HG03196 (cell line): Measurements from ENCODE around the gene ALDH1L2.
A peak's percentile ranks its signal among the peaks of the same experiment; 100 is the strongest.

Experiments used
- ATAC-seq: cut with Tn5 transposase; IDR thresholded peaks from one replicate; pipeline ENCODE4 v1.9.1; 2021; ENCODE audit not compliant: unreplicated experiment

ALDH1L2 gene

DNA sequence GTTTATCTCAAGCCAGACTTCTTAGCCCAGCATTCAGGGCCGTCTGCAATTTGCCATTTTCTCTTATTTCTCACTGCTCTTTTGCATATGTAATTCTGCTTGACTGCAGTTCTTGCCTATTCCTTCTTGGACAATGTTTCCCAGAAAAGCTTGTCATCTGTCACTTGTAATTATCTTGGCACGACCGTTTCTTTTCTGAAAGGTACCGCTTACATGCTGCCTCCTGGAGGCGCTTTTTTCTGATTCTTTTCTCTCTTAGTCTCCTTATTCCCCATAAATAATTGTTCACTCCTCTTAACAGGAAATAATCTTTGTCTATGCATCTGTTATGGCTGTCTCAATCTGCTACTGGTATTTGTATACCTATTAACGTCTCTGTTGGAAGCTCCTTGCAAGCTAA lies 1.2 kb upstream of the ALDH1L2 start:
- ATAC-seq: no peak

DNA sequence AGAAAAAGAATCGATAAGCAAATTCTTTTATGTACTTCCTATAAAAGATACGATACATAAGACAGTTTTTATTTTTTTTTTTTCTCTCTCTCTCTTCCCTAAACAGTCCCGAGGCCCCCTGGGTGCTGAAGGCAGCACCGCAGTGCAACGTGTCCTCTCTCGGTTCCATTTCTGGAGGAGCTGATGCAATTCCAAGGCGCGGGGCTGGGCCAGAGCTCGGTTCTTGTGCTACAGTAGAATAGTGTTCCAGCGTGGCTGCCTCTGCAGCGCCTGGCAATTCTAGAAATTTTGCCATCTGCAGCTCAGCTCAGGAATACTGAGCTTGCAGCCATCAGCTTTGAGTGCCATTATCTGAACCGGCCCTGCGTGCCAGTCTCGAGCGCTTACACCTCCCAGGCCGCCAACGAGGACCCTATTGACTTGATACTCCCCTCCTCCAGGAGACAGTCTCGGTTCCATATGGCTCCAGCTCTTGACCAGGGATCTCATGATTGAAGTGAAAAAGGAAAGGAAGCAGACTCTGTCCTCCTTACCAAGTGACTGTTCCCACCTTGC lies 630 bp downstream of the ALDH1L2 start:
- no peak for ATAC-seq

DNA sequence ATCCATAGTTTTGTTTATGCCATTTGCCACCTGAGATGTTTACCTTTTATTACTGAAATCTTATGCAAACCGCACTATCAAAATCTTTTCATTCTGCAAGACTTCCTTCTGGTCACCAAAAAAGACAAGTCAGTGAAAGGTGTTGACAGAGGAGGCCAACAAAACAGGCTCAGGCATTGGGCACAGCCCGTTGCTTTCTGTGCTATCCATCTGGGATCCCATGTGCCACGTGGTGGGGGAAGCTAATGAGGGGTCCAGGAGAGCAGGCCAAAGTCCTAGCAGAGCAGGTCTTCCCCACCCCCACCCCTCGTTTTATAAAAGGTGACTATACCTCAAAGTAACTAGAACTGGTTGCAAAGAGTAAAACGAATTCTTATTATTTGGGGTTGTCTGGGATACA lies 1.2 kb downstream of the ALDH1L2 start:
- no peak for ATAC-seq

DNA sequence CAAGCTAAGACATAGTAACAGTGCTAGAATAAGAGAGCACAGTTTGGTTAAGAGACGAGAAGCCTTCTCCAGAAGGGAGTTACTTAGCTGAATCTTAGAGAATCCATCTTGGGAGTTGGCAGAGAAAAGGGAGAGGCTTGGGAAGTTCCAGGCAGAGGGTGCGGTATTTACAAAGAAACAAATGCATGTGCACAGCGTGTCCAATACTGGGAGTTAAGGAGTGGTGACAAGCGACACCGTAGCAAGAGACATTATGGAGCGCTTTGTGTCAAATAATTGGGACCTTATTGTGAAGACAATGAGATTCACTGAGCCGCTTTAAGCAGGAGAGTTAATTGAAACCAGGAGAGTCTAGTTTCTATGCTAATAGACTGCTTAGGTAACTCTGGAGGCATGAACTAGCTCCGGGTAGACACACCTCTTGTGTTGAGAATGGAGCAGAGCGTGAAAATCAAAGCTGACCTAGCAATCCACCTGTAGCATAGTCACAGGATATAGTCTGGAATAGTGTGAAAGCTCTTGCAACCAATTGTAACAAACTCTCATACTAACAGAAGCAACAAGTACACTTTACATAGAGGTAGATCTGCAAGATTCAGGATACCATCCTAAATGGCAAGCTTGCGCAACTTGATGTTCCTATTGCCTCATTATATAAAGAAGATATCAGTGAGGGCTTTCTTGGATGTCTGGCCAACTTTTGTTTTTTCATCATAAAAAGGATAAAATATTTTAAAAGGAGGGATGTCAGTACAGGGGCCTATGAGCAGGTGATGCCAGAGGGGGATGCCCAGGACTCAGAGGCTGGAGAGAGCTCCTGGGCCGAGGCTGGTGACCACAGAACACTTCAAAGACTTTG lies 5.3 kb downstream of the ALDH1L2 start:
- ATAC-seq: no peak

DNA sequence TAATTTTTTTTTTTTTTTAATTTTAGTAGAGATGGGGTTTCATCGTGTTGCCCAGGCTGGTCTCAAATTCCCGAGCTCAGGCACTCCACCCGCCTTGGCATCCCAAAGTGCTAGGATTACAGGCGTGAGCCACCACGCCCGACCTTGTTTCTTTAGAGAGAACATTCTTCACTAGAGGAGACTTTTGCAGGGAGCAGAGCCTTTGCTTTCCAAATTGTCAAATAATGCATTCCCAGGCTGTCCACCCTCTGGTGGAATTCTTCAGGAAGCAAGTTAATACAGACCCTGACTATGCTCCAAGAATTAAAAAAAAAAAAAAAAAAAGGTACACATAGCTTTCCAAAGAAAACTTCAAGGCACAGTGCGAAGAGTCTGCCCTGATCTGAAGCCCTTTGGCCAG lies 6.8 kb downstream of the ALDH1L2 start:
- no peak for ATAC-seq

DNA sequence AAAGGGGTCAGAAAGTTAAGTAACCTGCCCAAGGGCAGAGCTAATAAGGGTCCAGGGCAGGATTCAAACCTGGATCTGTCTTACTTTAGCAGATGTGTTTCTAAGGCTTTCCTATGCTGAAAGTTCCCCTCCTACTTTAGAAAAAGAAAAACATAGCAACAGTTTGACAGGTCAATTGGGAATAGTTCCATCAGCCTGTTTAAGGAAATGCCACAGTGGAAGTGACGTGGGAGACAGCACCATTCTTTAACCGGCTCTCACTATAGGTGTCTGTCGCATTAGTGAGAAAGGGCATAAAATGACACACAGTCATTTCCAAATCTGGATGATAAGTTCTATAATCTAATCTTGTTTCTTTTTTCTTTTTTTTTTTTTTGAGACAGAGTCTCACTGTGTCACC lies 7.3 kb downstream of the ALDH1L2 start:
- ATAC-seq: no peak

DNA sequence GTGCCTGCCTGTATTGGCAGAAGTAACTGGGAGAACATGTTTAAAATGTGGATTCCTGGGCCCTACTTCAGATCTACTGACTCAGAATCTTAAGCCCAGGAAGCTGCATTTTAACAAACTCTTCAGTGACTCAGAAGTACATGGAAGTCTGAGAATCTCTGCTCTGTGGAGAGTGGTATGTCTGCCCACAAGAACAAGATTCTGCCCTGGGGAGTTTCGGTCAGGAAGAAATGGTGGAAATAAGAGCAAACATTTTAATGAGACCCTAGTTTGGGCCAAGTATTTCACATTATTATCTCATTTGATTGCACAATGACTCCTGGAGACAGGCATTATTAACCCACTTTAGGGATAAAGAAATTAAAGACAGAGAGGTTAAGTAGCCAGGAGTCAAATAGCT lies 8.2 kb downstream of the ALDH1L2 start:
- ATAC-seq: no peak

DNA sequence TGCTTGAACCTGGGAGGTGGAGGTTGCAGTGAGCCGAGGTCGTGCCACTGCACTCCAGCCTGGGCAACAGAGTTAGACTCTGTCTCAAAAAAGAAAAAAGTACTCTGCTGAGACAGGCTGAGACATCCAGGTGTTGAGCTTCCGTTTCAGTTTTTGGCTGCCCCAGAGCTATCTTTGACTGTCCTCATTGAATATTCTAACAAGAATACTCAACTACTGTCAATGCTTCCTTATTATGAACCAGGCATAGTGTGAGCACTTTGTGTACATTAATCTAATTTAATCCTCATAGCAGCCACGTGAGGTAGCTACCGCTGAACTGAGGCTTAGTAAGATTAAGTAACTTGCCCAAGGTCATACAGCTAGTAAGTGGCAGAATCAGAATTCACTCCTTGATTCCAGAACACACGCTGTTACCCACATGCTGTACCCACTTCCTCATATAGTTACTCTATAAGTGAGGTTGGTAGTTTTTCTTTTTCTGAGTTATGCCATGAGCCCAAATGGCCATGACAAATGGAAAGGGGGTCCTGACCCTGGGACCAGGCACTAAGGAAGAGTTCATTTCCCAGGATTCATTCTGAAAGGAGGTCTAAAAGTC lies 11.3 kb downstream of the ALDH1L2 start:
- no peak for ATAC-seq

DNA sequence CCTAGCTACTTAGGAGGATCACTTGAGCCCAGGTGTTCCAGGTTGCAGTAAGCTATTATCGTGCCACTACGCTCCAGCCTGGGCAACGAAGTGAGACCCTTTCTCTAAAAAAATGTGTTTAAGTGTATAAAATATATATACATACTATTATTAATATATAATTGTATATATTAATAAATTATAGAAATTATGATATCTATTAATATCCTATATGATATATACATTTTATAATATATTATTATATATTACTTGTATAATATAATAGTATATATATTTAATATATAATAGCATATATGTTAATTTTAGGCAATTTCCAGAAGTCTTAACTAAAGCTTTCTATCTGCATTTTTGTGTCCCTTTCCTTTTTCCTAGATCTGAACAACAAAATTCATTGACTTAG lies 12.3 kb downstream of the ALDH1L2 start:
- no peak for ATAC-seq

DNA sequence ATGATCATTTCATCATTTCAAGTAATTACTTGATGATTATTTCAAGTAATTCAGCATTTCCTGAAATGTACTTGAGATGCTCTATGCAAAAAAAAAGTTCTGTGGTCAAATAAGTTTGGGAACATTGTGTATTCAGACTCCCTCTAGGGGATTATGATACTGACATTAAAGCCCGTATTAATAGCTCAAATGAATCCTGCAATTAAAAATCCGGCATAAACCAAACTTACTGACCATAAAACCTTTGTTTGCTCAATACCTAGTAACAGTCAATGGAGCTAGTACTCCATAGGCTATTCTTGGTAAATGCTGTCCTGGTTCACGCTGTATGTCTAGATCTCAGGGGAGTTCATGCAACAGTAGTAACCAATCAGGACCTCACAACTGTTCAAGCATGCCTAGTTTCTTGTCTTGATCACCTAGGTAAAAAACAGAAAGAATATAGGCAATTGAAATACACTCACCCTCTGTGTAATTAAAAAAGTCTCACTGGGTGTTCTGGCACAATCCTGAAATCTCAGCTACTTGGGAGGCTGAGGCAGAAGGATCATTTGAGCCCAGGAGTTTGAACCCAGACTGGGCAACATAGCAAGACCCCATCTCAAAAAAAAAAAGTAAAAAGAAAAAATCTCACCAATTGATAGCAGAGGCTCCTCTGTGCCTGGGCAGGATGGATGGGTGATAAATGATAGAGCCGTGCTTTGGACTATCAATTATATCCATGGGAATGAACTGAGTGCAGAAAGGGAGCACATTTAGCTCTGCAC lies 14.1 kb downstream of the ALDH1L2 start:
- no peak for ATAC-seq

DNA sequence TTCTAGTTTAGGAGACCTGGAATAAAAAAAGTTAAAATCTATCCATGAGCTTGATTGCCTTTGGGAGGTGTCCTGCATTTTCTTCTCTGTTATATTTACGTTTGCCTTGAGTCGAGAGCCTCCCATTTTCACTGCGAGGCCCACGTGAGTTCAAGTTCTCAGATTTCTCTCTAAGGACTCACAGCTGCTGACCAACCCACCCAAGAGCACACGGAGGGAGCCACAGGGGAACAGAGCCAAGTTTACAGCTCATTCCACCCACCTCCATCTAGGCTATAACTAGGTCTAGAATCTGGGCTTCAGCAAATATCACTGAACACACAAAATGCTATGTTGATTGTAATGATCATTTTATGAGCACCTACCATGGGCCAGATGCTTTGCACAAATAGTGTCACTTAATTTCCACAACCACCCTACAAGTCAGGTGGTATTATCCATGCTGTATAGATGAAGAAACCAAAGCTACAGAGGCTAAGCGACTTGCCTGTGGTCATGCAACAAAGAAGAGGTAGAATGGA lies 16.7 kb downstream of the ALDH1L2 start:
- no peak for ATAC-seq

DNA sequence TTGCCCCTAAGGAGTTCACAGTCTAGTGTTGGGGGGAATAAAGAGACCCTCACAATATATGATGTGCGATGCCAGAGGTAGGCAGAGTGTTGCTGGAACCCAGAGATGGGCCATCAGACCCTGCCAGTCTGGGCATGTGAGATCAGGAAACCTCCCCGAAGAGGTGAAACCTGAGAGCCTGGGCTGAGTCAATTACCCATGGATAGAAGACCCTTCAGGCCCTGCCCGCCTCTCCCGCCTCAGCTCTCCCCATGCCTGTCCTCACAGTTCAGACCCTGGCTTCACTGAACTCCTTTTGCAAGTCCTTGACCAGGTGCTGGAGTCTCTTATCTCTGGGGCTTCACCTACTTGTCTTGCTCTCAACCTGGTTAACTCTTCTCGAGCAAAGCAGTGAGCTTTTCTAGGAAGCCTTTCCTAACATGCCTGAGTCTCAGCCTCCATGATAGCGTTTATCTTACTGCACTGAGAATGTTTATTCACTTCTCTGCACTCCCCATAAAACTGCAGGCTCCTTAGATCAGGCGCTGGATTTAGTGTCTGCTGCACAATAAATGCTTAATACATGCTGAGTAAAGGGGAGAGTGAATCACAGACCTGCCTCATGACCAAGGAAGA lies 19.6 kb downstream of the ALDH1L2 start:
- ATAC-seq: no peak

DNA sequence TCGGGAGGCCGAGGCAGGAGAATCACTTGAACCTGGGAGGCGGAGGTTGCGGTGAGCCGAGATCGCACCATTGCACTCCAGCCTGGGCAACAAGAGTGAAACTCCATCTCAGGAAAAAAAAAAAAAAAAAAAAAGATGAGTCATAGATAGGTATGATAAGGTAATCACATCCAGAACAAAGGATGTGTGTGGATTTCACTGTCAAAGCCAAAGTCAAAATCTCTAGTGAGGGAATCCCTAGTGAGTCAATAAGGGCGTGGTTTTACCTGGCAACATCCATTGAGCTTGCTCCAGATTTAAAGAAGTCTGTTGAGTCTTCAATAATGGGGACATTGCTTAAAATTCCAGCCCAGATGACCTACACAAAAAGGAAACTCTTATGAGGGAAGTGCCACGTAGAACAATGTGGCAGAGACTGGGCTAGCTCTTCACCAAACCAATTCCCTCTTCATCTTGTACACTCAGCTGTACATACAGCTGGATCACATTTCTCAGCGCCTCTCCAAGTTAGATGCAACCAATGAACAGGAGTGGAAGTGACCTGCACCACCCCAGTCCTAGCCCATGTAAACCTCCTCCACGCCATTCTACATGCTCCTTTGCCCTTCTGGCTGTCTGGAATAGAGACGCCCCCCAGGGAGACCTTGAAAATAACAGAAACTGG lies 23.4 kb downstream of the ALDH1L2 start:
- ATAC-seq: no peak

DNA sequence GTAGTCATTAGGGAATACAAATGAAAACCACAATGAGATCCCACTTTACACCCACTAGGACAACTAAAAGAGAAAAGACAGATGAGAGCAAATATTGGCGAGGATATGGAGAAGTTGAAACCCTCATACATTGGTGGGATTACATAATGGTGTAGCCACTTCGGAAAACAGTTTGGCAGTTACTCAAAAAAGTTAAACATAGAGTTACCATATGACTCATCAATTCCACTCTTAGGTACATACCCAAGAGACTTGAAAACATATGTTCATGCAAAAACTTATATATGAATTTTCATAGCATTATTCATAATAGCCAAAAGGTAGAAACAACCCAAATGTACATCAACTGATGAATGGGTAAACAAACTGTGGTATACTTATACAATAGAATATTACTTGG lies 27.1 kb downstream of the ALDH1L2 start:
- no peak for ATAC-seq

DNA sequence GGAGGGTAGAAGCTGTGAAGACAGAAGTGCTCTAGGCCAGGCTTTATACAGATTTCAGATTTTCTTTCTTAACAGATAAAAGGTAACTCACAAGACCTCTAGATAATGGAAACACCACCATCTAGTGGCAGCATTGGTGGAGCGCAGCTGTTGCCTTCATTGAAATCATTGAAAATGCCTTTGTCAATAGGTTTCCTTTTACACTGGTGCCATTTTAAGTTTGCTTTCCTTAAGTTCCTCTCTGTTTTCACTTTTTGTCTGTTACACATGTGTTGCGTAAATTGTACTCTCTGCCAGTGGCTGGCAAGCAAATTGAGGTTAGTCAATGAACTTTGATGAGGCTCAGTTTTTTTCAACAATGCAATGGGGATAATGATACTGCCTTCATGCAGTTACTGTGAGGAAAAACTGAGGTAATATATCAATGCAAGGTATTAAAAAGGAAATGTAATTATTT lies 31.1 kb downstream of the ALDH1L2 start:
- peak; percentile 63 for ATAC-seq

DNA sequence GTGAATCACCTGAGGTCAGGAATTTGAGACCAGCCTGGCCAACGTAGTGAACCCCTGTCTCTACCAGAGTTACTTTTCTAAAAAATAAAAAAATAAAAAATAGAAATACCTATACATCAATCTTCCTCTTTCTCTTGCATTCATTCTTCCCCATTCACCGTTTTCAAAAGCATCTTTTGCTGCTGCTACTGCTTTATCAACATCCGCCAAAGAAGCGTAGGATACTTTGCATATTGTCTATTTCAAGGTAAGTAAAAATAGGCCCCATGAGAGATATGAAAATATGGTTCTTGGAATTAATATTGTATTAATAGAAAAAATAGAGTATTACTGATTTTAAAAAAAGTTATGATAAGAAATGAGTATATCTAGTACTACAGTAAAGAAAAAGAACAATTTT lies 32.3 kb downstream of the ALDH1L2 start:
- no peak for ATAC-seq

DNA sequence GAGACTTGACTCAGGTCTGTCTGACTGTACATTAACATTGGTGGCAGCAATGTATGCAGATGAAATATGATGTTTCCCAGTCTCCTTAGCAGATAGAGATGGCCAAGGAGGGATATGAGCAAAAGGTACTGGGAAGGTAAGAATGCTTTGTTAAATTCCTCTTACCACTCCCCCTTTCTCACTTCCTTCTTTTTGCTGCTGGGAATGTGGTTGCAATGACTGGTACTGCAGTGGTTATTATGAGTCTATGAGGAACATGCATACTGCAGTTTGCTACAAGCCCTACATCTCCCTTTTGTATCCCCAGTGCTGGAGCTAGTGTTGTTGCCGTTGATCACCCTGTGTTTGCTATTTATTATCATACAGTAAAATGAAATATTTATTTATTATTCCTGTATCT lies 35.9 kb downstream of the ALDH1L2 start:
- no peak for ATAC-seq

DNA sequence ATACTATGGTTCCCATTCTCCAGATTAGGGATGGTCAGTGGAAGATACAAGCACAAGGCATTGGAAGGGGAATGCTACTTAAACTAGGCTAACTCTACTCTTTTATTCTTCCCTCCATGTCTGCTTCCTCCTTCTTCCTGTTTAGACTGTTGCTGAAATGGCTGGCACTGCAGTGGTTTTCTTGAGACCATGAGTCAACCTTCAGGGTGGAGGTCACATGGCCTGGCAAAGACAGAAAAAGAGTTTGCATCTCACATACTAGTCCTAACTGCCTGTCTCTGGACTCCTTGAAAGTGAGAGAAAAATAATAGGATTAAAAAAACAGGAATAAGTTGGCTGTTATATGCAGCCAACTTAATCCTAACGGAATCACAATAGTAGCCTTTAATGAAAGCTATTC lies 37.0 kb downstream of the ALDH1L2 start:
- ATAC-seq: no peak

DNA sequence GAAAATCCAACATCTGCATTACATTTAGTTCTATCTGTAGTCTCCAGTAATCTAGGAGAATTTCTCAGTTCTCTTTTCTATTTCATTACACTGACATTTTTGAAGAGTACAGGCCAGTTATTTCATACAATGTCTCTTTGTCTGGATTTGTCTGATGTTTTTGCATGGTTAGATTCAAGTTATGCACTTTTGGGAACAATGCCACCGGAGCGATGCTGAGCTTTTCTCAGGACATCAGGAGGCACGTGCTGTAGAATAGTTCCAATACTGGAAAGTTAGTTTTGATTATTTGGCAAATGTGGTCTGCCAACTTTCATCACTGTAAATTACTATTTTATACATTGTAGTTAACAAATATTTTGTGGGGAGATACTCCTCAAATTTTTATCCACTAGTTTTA lies 43.1 kb downstream of the ALDH1L2 start:
- no peak for ATAC-seq

DNA sequence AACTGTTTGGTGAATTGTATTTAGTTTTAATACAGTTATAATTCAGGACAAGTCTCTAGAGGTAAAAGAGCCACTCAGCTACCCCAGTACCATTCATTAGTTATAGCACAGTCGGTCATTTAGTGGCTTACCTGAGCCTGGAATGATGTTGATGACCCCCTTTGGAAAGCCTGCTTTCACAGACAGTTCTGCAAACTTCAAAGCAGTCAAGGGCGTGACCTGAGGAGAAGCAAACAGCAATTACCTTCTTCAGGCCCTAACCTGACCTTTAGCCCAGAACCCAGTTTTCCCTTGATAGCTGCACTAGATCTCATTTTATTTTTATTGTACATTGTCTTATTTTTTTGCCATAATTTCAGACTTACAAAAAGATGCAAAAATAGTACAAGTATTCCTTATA lies 43.8 kb downstream of the ALDH1L2 start:
- ATAC-seq: no peak
